Measurements from ENCODE around the gene RBSN.
"Not testable (repeated sequence)": the region's sequence is repeated elsewhere in the genome, so short reads cannot be mapped to it uniquely, and the experiment has no call there.

The RBSN gene

GRCh38 chr3:15098503-15099363, at the start of gene RBSN:
Gene RBSN (minus strand): TSS chr3:15099148. CDS start chr3:15096120, 3,028 bp downstream.
- peak; percentile 89 to 98 for DNase-seq (ENCODE audit: low spot score in 2 of 2)
- ATAC-seq, result peak; percentile 89
- peak within 1 kb of the TSS; percentile 81 for H3K4me3 Mint-ChIP-seq
- H3K27ac Mint-ChIP-seq, result peak within 1 kb of the TSS; percentile 96
- peaks cover 47% of the 10 kb centered on the region for H3K36me3 Mint-ChIP-seq
- H3K4me1 Mint-ChIP-seq, result peaks cover 20% of the 10 kb centered on the region
- no peaks in the 10 kb centered on the region for H3K9me3 Mint-ChIP-seq

GRCh38 chr3:15148614-15149013, 49.7 kb upstream of the RBSN start:
- H3K27ac Mint-ChIP-seq, result no peak overlapping the region
- H3K36me3 Mint-ChIP-seq, result no peaks in the 10 kb centered on the region
- no peak for DNase-seq (ENCODE audit: low spot score in 2 of 2)
- ATAC-seq, result no peak
- H3K9me3 Mint-ChIP-seq, result no peaks in the 10 kb centered on the region
- H3K4me1 Mint-ChIP-seq, result no peaks in the 10 kb centered on the region
- no peak overlapping the region for H3K4me3 Mint-ChIP-seq

- H3K9me3 Mint-ChIP-seq; H3K4me3 Mint-ChIP-seq; H3K4me1 Mint-ChIP-seq; ATAC-seq; DNase-seq (ENCODE audit: low spot score in 2 of 2); H3K36me3 Mint-ChIP-seq; H3K27ac Mint-ChIP-seq: not testable (repeated sequence)
Measured at GRCh38 chr3:15136885-15137284, 37.9 kb upstream of the RBSN start.

GRCh38 chr3:15134968-15135367, 36.0 kb upstream of the RBSN start:
- H3K36me3 Mint-ChIP-seq; H3K27ac Mint-ChIP-seq; H3K4me1 Mint-ChIP-seq; ATAC-seq; H3K9me3 Mint-ChIP-seq; DNase-seq (ENCODE audit: low spot score in 2 of 2); H3K4me3 Mint-ChIP-seq: not testable (repeated sequence)

GRCh38 chr3:15128403-15128802, 29.5 kb upstream of the RBSN start:
- H3K4me3 Mint-ChIP-seq; DNase-seq (ENCODE audit: low spot score in 2 of 2); H3K4me1 Mint-ChIP-seq; H3K9me3 Mint-ChIP-seq; H3K27ac Mint-ChIP-seq; ATAC-seq; H3K36me3 Mint-ChIP-seq: not testable (repeated sequence)

- not testable (repeated sequence) for H3K9me3 Mint-ChIP-seq; H3K36me3 Mint-ChIP-seq; H3K4me1 Mint-ChIP-seq; DNase-seq (ENCODE audit: low spot score in 2 of 2); ATAC-seq; H3K27ac Mint-ChIP-seq; H3K4me3 Mint-ChIP-seq
Measured at GRCh38 chr3:15126975-15127374, 28.0 kb upstream of the RBSN start.

GRCh38 chr3:15122398-15122797, 23.4 kb upstream of the RBSN start:
- Mint-ChIP-seq H3K4me1 (peaks cover 14% of the 10 kb centered on the region), H3K36me3 (peaks cover 6% of the 10 kb centered on the region), H3K27ac (no peak overlapping the region), H3K4me3 (no peak overlapping the region), H3K9me3 (peaks cover 2% of the 10 kb centered on the region)
- DNase-seq (ENCODE audit: low spot score in 2 of 2), result no peak
- ATAC-seq, result no peak

- no peak overlapping the region for H3K27ac Mint-ChIP-seq
- H3K9me3 Mint-ChIP-seq, result peaks cover 2% of the 10 kb centered on the region
- DNase-seq (ENCODE audit: low spot score in 2 of 2) (no peak), ATAC-seq (no peak)
- H3K4me1 Mint-ChIP-seq, result peaks cover 14% of the 10 kb centered on the region
- H3K4me3 Mint-ChIP-seq, result no peak overlapping the region
- peaks cover 6% of the 10 kb centered on the region for H3K36me3 Mint-ChIP-seq
Measured at GRCh38 chr3:15121936-15122335, 23.0 kb upstream of the RBSN start.

- ATAC-seq (no peak), DNase-seq (ENCODE audit: low spot score in 2 of 2) (no peak)
- H3K27ac Mint-ChIP-seq, result no peak overlapping the region
- H3K4me3 Mint-ChIP-seq, result no peak overlapping the region
- peaks cover 14% of the 10 kb centered on the region for H3K4me1 Mint-ChIP-seq
- H3K36me3 Mint-ChIP-seq, result peaks cover 6% of the 10 kb centered on the region
- H3K9me3 Mint-ChIP-seq, result peaks cover 2% of the 10 kb centered on the region
Measured at GRCh38 chr3:15120986-15121385, 22.0 kb upstream of the RBSN start.

GRCh38 chr3:15117011-15117410, 18.1 kb upstream of the RBSN start:
- H3K36me3 Mint-ChIP-seq, result no peaks in the 10 kb centered on the region
- no peak overlapping the region for H3K27ac Mint-ChIP-seq
- no peak for DNase-seq (ENCODE audit: low spot score in 2 of 2)
- H3K4me3 Mint-ChIP-seq, result no peak overlapping the region
- no peaks in the 10 kb centered on the region for H3K9me3 Mint-ChIP-seq
- H3K4me1 Mint-ChIP-seq, result peaks cover 6% of the 10 kb centered on the region
- no peak for ATAC-seq

- no peaks in the 10 kb centered on the region for H3K36me3 Mint-ChIP-seq
- peaks cover 6% of the 10 kb centered on the region for H3K4me1 Mint-ChIP-seq
- H3K4me3 Mint-ChIP-seq, result no peak overlapping the region
- no peak for ATAC-seq
- DNase-seq (ENCODE audit: low spot score in 2 of 2), result no peak
- H3K27ac Mint-ChIP-seq, result no peak overlapping the region
- H3K9me3 Mint-ChIP-seq, result no peaks in the 10 kb centered on the region
Measured at GRCh38 chr3:15116032-15116669, 17.2 kb upstream of the RBSN start.

- Mint-ChIP-seq H3K9me3 (no peaks in the 10 kb centered on the region), H3K4me3 (no peak overlapping the region), H3K36me3 (no peaks in the 10 kb centered on the region), H3K27ac (no peak overlapping the region), H3K4me1 (peaks cover 6% of the 10 kb centered on the region)
- ATAC-seq (no peak), DNase-seq (ENCODE audit: low spot score in 2 of 2) (no peak)
Measured at GRCh38 chr3:15114466-15115358, 15.8 kb upstream of the RBSN start.

- Mint-ChIP-seq H3K9me3 (no peaks in the 10 kb centered on the region), H3K4me1 (peaks cover 7% of the 10 kb centered on the region)
Measured at GRCh38 chr3:15113884-15114283, 14.9 kb upstream of the RBSN start.

GRCh38 chr3:15113471-15113870, 14.5 kb upstream of the RBSN start:
- H3K9me3 Mint-ChIP-seq, result no peaks in the 10 kb centered on the region
- DNase-seq (ENCODE audit: low spot score in 2 of 2), result no peak

More at GRCh38 chr3:15113884-15114283, 14.9 kb upstream of the RBSN start:
- H3K4me3 Mint-ChIP-seq, result no peak overlapping the region
- H3K36me3 Mint-ChIP-seq, result no peaks in the 10 kb centered on the region
- ATAC-seq, result no peak
- H3K27ac Mint-ChIP-seq, result no peak overlapping the region
- DNase-seq (ENCODE audit: low spot score in 2 of 2), result no peak

GRCh38 chr3:15112011-15112410, 13.1 kb upstream of the RBSN start:
- no peak for DNase-seq (ENCODE audit: low spot score in 2 of 2)
- no peaks in the 10 kb centered on the region for H3K9me3 Mint-ChIP-seq
- peaks cover 13% of the 10 kb centered on the region for H3K4me1 Mint-ChIP-seq
- no peak overlapping the region for H3K27ac Mint-ChIP-seq
- no peak for ATAC-seq
- H3K36me3 Mint-ChIP-seq, result no peaks in the 10 kb centered on the region
- H3K4me3 Mint-ChIP-seq, result no peak overlapping the region

More at GRCh38 chr3:15113471-15113870, 14.5 kb upstream of the RBSN start:
- Mint-ChIP-seq H3K27ac (peak overlapping the region; percentile 20), H3K36me3 (no peaks in the 10 kb centered on the region), H3K4me3 (no peak overlapping the region), H3K4me1 (peaks cover 7% of the 10 kb centered on the region)
- no peak for ATAC-seq
